ENCODE results near the gene RPS21. TPM values are rescaled to one million over a fixed set of nuclear protein-coding genes. Genes with fewer than 3 reads are reported as not detected.

RPS21 gene
- total and polyA plus RNA-seq, 9 of the 15 experiments (the other 6 are each of a cell fraction or from before 2014, with no cell fraction given) = 1,380 to 5,647 (median 3,091) TPM

DNA sequence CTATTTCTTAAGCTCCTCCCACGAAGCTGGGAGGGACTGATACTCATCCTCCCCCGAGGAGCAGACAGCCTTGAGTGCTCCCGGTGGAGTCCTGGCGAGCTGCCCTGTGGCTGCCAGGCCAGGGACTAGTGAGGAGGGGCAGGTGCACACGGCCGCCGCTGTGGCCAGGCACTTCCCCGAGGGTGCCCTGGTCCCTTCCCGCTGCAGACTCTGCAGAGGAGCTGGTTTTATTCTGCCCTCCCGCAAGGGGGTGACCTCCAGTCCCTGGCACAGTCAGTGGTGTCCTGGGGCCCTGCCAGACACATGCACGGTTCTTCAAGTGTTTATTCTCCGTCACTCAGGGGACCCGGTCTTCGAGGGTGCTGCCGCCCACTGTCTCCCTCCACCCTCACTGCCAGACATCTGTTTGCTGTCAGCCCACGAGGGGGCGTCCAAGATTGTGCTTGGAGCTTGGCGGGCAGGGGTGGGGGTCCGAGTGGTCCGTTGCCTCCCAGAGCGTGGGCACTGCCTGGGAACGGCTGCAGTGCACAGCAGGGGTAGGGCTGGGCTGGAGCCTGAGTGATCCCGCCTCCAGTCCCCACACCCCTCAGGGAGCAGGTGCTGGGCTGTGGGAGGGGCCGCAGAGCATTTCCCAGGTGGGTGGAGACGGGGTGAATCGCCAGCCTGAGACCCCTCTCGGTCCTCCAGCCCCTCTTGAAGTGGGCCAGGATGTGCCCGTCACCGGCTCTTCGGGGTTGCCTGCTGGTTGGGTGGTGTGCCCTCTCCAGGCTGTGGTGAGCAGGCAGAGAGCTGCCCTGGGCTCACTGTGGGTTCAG is 23.2 kb downstream of the RPS21 start (continued):
- TF ChIP-seq FOXA3 (CRISPR knock-in tag; conservative IDR thresholded peaks at IDR 0.05 in 1 of 2, IDR thresholded peaks at IDR 0.05 in 1 of 2) (peak in 1 of 2 experiments; percentile 29; a peak in 1 of 4 replicates), FOSL1 (tag; conservative IDR thresholded peaks at IDR 0.05) (no peak), RAD21 (CRISPR knock-in tag; conservative IDR thresholded peaks at IDR 0.05 in 1 of 2, IDR thresholded peaks at IDR 0.05 in 1 of 2) (peak; percentile 76 to 86), HCFC1 (IDR thresholded peaks at IDR 0.05; ENCODE audit: low read depth, low read length) (0 out of 2 replicates have a peak, but pooled peaks have one; percentile 12), MXI1 (IDR thresholded peaks at IDR 0.05; ENCODE audit: low read depth, low read length) (no peak), ZNF23 (CRISPR knock-in tag; IDR thresholded peaks at IDR 0.05) (no peak), NR3C1 (CRISPR knock-in tag; IDR thresholded peaks at IDR 0.05) (no peak), CTCF (IDR thresholded peaks at IDR 0.05 in 2 of 3, conservative IDR thresholded peaks at IDR 0.05 in 1 of 3; ENCODE audit: insufficient read depth in 2 of 3, low read depth in 1 of 3, low read length in 3 of 3) (peak; percentile 78 to 90 (median 86)), TFAP4 (CRISPR knock-in tag; IDR thresholded peaks at IDR 0.05; ENCODE audit: borderline replicate concordance) (peak; percentile 75; the same call in 1 of the 2 replicates), MTA2 (IDR thresholded peaks at IDR 0.05; ENCODE audit: low read depth) (no peak), NEUROD1 (IDR thresholded peaks at IDR 0.05; ENCODE audit: borderline replicate concordance, low read depth, low read length, partially characterized antibody) (peak; percentile 20), LCOR (CRISPR knock-in tag; IDR thresholded peaks at IDR 0.05) (no peak), ZNF175 (CRISPR knock-in tag; IDR thresholded peaks at IDR 0.05; ENCODE audit: low read depth) (no peak), TCF3 (CRISPR knock-in tag; IDR thresholded peaks at IDR 0.05) (no peak), EGR1 (conservative IDR thresholded peaks at IDR 0.05) (peak; percentile 49), PTBP1 (IDR thresholded peaks at IDR 0.05; ENCODE audit: low read depth, low read length) (no peak), CEBPG (CRISPR knock-in tag; IDR thresholded peaks at IDR 0.05) (peak; percentile 38; the same call in 1 of the 2 replicates), CEBPG (tag; conservative IDR thresholded peaks at IDR 0.05 in 1 of 2, IDR thresholded peaks at IDR 0.05 in 1 of 2) (no peak), HMGN3 (IDR thresholded peaks at IDR 0.05; ENCODE audit: borderline replicate concordance, extremely low read depth, insufficient read length, low read depth, low read length) (no peak), IRF2 (CRISPR knock-in tag; IDR thresholded peaks at IDR 0.05) (no peak), ZBTB7A (IDR thresholded peaks at IDR 0.05; ENCODE audit: borderline replicate concordance, control insufficient read depth, low read depth, low read length) (peak; percentile 83), CSDE1 (IDR thresholded peaks at IDR 0.05) (no peak), RBM22 (IDR thresholded peaks at IDR 0.05; ENCODE audit: low read depth, low read length, poor library complexity, severe bottlenecking) (no peak), YY1 (IDR thresholded peaks at IDR 0.05; ENCODE audit: borderline replicate concordance in 1 of 3, control insufficient read depth in 1 of 3, extremely low read depth in 1 of 3, insufficient read depth in 3 of 3, insufficient read length in 1 of 3, insufficient replicate concordance in 2 of 3, low read depth in 1 of 3, low read length in 2 of 3) (peak in 1 of 3 experiments; percentile 19), SLC30A9 (CRISPR knock-in tag; IDR thresholded peaks at IDR 0.05) (no peak)
